Heart right ventricle (tissue), 16 donors: ENCODE measurements around the gene ACSL5. TPM values are rescaled to one million over a fixed set of nuclear protein-coding genes. Genes with fewer than 3 reads are reported as not detected.

Source experiments
- ATAC-seq, 8 donors: fragments of 200-7000 bp; cut with Tn5 transposase; one replicate each; pipeline ENCODE4 v1.9.1; 2020; ENCODE audit warnings: mild to moderate bottlenecking in 8 of 8, moderate library complexity in 8 of 8, moderate number of reproducible peaks in 1 of 8
- DNase-seq, 2 donors: peaks; one replicate each; pipeline ENCODE4 v3.0.0-alpha.2; 2020
- H3K27ac ChIP-seq, 10 donors: fragments of 200-600 bp; sonication (generic) in 2 of 10; one replicate each; pipeline versions ENCODE4 v1.5.0 to v1.8.0; 2020 to 2022; ENCODE audit warnings: mild to moderate bottlenecking in 3 of 10
- H3K27me3 ChIP-seq, 7 donors: fragments of 200-600 bp; one replicate each; pipeline ENCODE4 v1.8.0; 2021 to 2022; ENCODE audit warnings: mild to moderate bottlenecking in 2 of 7
- H3K36me3 ChIP-seq, 9 donors: fragments of 200-600 bp; sonication (generic) in 1 of 9; one replicate each; pipeline versions ENCODE4 v1.5.0 to v1.8.0; 2020 to 2022; ENCODE audit warnings: mild to moderate bottlenecking in 2 of 9
- H3K4me1 ChIP-seq, 9 donors: fragments of 200-600 bp; sonication (generic) in 1 of 9; one replicate each; pipeline versions ENCODE4 v1.5.0 to v1.8.0; 2020 to 2022; ENCODE audit warnings: mild to moderate bottlenecking in 4 of 9
- H3K4me3 ChIP-seq, 10 donors: fragments of 200-600 bp; sonication (generic) in 2 of 10; one replicate each; pipeline versions ENCODE4 v1.5.0 to v1.8.0; 2020 to 2022; ENCODE audit warnings: mild to moderate bottlenecking in 7 of 10, moderate library complexity in 2 of 10
- H3K9me3 ChIP-seq, 11 donors: fragments of 200-600 bp in 10 of 11; sonication (generic) in 2 of 11; one replicate each; pipeline versions ENCODE4 v1.5.0 to v1.8.0; 2013 to 2022; ENCODE audit warnings: mild to moderate bottlenecking in 2 of 11, control low read depth in 1 of 11, moderate library complexity in 1 of 11
- CTCF ChIP-seq, 9 donors: fragments of 200-600 bp; sonication (generic) in 2 of 9; IDR thresholded peaks; one replicate each; pipeline versions ENCODE4 v1.5.0 to v1.8.0; 2021 to 2022; ENCODE audit warnings: antibody characterized with exemption in 9 of 9, mild to moderate bottlenecking in 5 of 9, moderate library complexity in 1 of 9
- WGBS, 2 donors: extraction: QIAGEN DNeasy Blood & Tissue Kit; methylation state at CpG; one replicate each; pipeline ENCODE4 v1.1.7; 2013; ENCODE audit warnings: inconsistent platforms in 1 of 2; 5-methylcytosine and 5-hydroxymethylcytosine counted together
- intact Hi-C, 10 donors: fragments of 100-400 bp; cut with DNase I; formaldehyde crosslinking; loops; one replicate each; pipeline versions ENCODE4 v1.11.1 to v1.14.2; 2022
- polyA plus RNA-seq, 2 donors: library from polyadenylated mRNA; stranded (reverse); fragments of 200-250 nt; gene quantifications; one replicate each; pipeline ENCODE4 v1.2.3, GENCODE V29; 2013
- total RNA-seq, 10 donors: library from RNA; stranded (reverse); fragmentation: NEBNext Ultra II Directional in 3 of 10; extraction: Animal tissue kit (Norgen Biotek cat#: 25700) in 3 of 10; gene quantifications; one replicate each; pipeline versions ENCODE4 v1.2.1 to v1.2.4, GENCODE V29; 2021 to 2023
- donor health status: Arrhythmogenic right ventricular cardiomyopathy.
- donor health status: ischemic (EF 13 %, LVEDD 7.1; RV severe dilation, severe dysfunction).
- donor health status: healthy with polysubstance abuse.
- donor health status: DM: no; HTN: yes; CAD: no.
- donor health status: DM: no; HTN: no; CAD: no.
- donor health status: ischemic (EF 25% LVEDD 6.9; RV normal size, moderate dysfunction).
- donor health status: ischemic (EF 25% LVEDD 5.7; RV mildly dilated, moderate dysfunction).
- donor health status: healthy.
- donor health status: DM: yes; HTN: yes; CAD: no.
- donor health status: Ischemic cardiomyopathy.
- donor health status: ischemic (EF 35%, LVEDD 5.7; RV mildly dilated, moderate dysfunction).
- donor health status: nonischemic (EF 11% LVEDD 7.7; RV severe dilation, severe dysfunction).
- donor health status: DM: yes; HTN: yes; CAD: no.
- donor health status: PGD.
- donor health status: ischemic (EF 29% LVEDD 5.4; RV normal size, mild dysfunction).
- donor health status: nonischemic (EF 23%, LVEDD 6.1; RV moderate dilation, normal function).

Gene ACSL5
- total and polyA plus RNA-seq, 12 donors = 3.1 to 17.4 (median 6.6) TPM

GRCh38 chr10:112362833-112363232, 11.1 kb upstream of the ACSL5 start:
- H3K4me3 ChIP-seq = no peak overlapping the region

GRCh38 chr10:112363696-112364688, 9.9 kb upstream of the ACSL5 start:
- H3K9me3 ChIP-seq = no peaks in the 10 kb centered on the region
- ATAC-seq (no peak), DNase-seq (no peak)
- intact Hi-C loops = no loop called here
- no peaks in the 10 kb centered on the region for H3K36me3 ChIP-seq
- peak overlapping the region in 6 of 10 donors; percentile 2 to 88 (median 80) for H3K27ac ChIP-seq
- WGBS, 2 donors = 85 to 89% methylated on average over 22 of the region's 22 CpGs
- H3K27me3 ChIP-seq = no peaks in the 10 kb centered on the region
- no peak for TF ChIP-seq CTCF (IDR thresholded peaks at IDR 0.05)
- H3K4me3 ChIP-seq = no peak overlapping the region
- peaks cover 22 to 52% (median 38%) of the 10 kb centered on the region in 9 donors for H3K4me1 ChIP-seq

More at GRCh38 chr10:112362833-112363232, 11.1 kb upstream of the ACSL5 start:
- Histone ChIP-seq H3K27me3 (no peaks in the 10 kb centered on the region), H3K27ac (peak overlapping the region; percentile 54 to 89 (median 80)), H3K9me3 (no peaks in the 10 kb centered on the region), H3K36me3 (no peaks in the 10 kb centered on the region), H3K4me1 (peaks cover 22 to 52% (median 38%) of the 10 kb centered on the region in 9 donors)
- intact Hi-C loops = no loop called here
- no peak for TF ChIP-seq CTCF (IDR thresholded peaks at IDR 0.05)
- peak; percentile 40 to 76 (median 68) for ATAC-seq
- DNase-seq = peak; percentile 59 to 60
- 35 to 60% methylated on average over 8 of the region's 8 CpGs for WGBS, 2 donors

DNA sequence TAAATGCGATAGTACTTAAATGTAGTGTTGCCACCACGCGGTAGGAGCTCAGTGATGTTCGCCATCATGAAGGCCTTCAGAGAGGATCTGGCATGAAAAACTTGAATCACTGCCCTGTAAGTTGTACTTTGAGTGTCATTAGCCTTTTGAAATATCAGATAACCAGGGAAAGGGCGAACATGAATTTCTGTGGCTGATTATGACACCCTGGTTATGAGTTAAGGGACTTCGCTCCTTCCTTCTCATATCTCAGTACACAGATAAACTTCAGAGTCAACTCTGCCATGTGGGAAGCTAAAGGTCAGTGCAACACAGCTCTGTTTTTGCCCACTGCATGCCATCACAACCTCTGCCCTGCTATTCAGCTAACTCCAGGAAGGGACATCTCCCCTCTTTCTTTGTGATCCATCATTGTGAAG, 8.9 kb upstream of the ACSL5 start:
- Histone ChIP-seq H3K9me3 (no peaks in the 10 kb centered on the region), H3K4me3 (no peak overlapping the region), H3K36me3 (no peaks in the 10 kb centered on the region), H3K27ac (peak overlapping the region in 4 of 10 donors; percentile 2 to 36 (median 30)), H3K4me1 (peaks cover 22 to 50% (median 34%) of the 10 kb centered on the region in 9 donors), H3K27me3 (no peaks in the 10 kb centered on the region)
- DNase-seq (no peak), ATAC-seq (peak in 2 of 8 donors; percentile 52 to 77)
- WGBS, 2 donors = 73 to 81% methylated on average over 6 of the region's 6 CpGs
- intact Hi-C loops = loop anchor here in 1 of 10 donors (5.0 kb wide), 1 partner anchor 82 kb away; the partner anchor contains the start of genes VTI1A and ZDHHC6
- no peak for TF ChIP-seq CTCF (IDR thresholded peaks at IDR 0.05)

DNA sequence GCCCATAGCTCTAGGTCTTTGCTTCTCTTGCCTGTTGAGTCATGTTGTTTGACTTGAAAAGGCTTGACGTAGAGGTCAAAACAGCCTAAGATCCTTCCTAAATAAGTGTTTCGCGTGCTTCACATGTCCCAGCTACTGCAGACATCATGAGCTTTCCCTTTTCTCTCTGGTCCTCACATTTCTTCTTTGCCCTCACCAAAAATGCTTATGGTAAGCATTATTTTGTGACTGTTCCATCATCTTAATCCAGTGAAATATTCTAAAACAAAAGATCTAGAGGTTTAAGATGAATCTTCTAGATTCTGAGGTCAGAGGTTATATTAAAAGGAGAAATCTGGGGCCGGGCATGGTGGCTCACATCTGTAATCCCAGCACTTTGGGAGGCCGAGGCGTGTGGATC, 8.5 kb upstream of the ACSL5 start:
- Histone ChIP-seq H3K36me3 (no peaks in the 10 kb centered on the region), H3K9me3 (no peaks in the 10 kb centered on the region), H3K4me3 (no peak overlapping the region), H3K27ac (peak overlapping the region in 3 of 10 donors; percentile 25 to 36 (median 34)), H3K4me1 (peaks cover 19 to 45% (median 30%) of the 10 kb centered on the region in 9 donors), H3K27me3 (no peaks in the 10 kb centered on the region)
- ATAC-seq (peak in 1 of 8 donors; percentile 1), DNase-seq (no peak)
- intact Hi-C loops = loop anchor here in 1 of 10 donors (5.0 kb wide), 1 partner anchor 82 kb away; the partner anchor contains the start of genes VTI1A and ZDHHC6
- no peak for TF ChIP-seq CTCF (IDR thresholded peaks at IDR 0.05)
- 91% methylated on average over 6 of the region's 6 CpGs for WGBS, 2 donors
